ENCODE data around the gene MLEC.

Gene MLEC

GRCh38 chr12:120739031-120739762 lies 52.2 kb downstream of the MLEC start:
- TF ChIP-seq EZH2phosphoT487 (IDR thresholded peaks at IDR 0.05; ENCODE audit: low read length) (no peak), CTCF (IDR thresholded peaks at IDR 0.05; ENCODE audit: low read length) (no peak), EZH2 (optimal IDR thresholded peaks at IDR 0.05; ENCODE audit: low read depth, low read length) (no peak)
- H3K79me2 ChIP-seq (ENCODE audit: low read length) = no peaks in the 10 kb centered on the region
- no peak overlapping the region for H3K27ac ChIP-seq (ENCODE audit: low read length)

GRCh38 chr12:120739821-120740613 lies 53.1 kb downstream of the MLEC start:
- Histone ChIP-seq H3K4me1 (ENCODE audit: low read length) (no peaks in the 10 kb centered on the region), H3K4me2 (ENCODE audit: low read depth, low read length) (no peak overlapping the region), H3K9me2 (replicated peaks; ENCODE audit: insufficient read depth, low read length) (no peaks in the 10 kb centered on the region), H3K9me3 (replicated peaks; ENCODE audit: insufficient read depth, low read length) (no peaks in the 10 kb centered on the region), H3K27ac (ENCODE audit: low read length) (no peak overlapping the region), H3K27me3 (replicated peaks; ENCODE audit: insufficient read depth, low read length) (no peaks in the 10 kb centered on the region), H2AFZ (ENCODE audit: low read length) (no peak overlapping the region), H3K36me3 (replicated peaks; ENCODE audit: insufficient read depth, low read length) (no peaks in the 10 kb centered on the region), H4K20me1 (ENCODE audit: insufficient read depth, low read length) (no peaks in the 10 kb centered on the region), H3F3A (ENCODE audit: insufficient read depth, low read length) (no peaks in the 10 kb centered on the region), H3K79me2 (ENCODE audit: low read length) (no peaks in the 10 kb centered on the region), H3K9ac (ENCODE audit: low read length) (no peak overlapping the region), H3K4me3 (ENCODE audit: low read length) (no peak overlapping the region)
- DNase-seq = no peak
- TF ChIP-seq EZH2phosphoT487 (IDR thresholded peaks at IDR 0.05; ENCODE audit: low read length) = no peak
- no peak for TF ChIP-seq EZH2 (optimal IDR thresholded peaks at IDR 0.05; ENCODE audit: low read depth, low read length)
- no peak for TF ChIP-seq CTCF (IDR thresholded peaks at IDR 0.05; ENCODE audit: low read length)

More at GRCh38 chr12:120739031-120739762, 52.2 kb downstream of the MLEC start:
- no peaks in the 10 kb centered on the region for H3K4me1 ChIP-seq (ENCODE audit: low read length)
- DNase-seq = no peak
- H3K36me3 ChIP-seq (replicated peaks; ENCODE audit: insufficient read depth, low read length) = no peaks in the 10 kb centered on the region
- no peak overlapping the region for H3K4me2 ChIP-seq (ENCODE audit: low read depth, low read length)
- no peaks in the 10 kb centered on the region for H3K27me3 ChIP-seq (replicated peaks; ENCODE audit: insufficient read depth, low read length)
- no peak overlapping the region for H3K9ac ChIP-seq (ENCODE audit: low read length)
- H3K9me3 ChIP-seq (replicated peaks; ENCODE audit: insufficient read depth, low read length) = no peaks in the 10 kb centered on the region
- no peaks in the 10 kb centered on the region for H3F3A ChIP-seq (ENCODE audit: insufficient read depth, low read length)
- H4K20me1 ChIP-seq (ENCODE audit: insufficient read depth, low read length) = no peaks in the 10 kb centered on the region
- H3K9me2 ChIP-seq (replicated peaks; ENCODE audit: insufficient read depth, low read length) = no peaks in the 10 kb centered on the region
- no peak overlapping the region for H3K4me3 ChIP-seq (ENCODE audit: low read length)
- no peak overlapping the region for H2AFZ ChIP-seq (ENCODE audit: low read length)

- no peak for TF ChIP-seq CTCF (IDR thresholded peaks at IDR 0.05; ENCODE audit: low read length)
- Histone ChIP-seq H3K9me2 (replicated peaks; ENCODE audit: insufficient read depth, low read length) (no peaks in the 10 kb centered on the region), H3K4me2 (ENCODE audit: low read depth, low read length) (no peak overlapping the region), H3F3A (ENCODE audit: insufficient read depth, low read length) (no peaks in the 10 kb centered on the region), H2AFZ (ENCODE audit: low read length) (no peak overlapping the region), H3K36me3 (replicated peaks; ENCODE audit: insufficient read depth, low read length) (no peaks in the 10 kb centered on the region), H3K4me1 (ENCODE audit: low read length) (no peaks in the 10 kb centered on the region), H3K4me3 (ENCODE audit: low read length) (no peak overlapping the region), H3K9ac (ENCODE audit: low read length) (no peak overlapping the region), H4K20me1 (ENCODE audit: insufficient read depth, low read length) (no peaks in the 10 kb centered on the region), H3K79me2 (ENCODE audit: low read length) (no peaks in the 10 kb centered on the region), H3K9me3 (replicated peaks; ENCODE audit: insufficient read depth, low read length) (no peaks in the 10 kb centered on the region), H3K27me3 (replicated peaks; ENCODE audit: insufficient read depth, low read length) (no peaks in the 10 kb centered on the region), H3K27ac (ENCODE audit: low read length) (no peak overlapping the region)
- DNase-seq = no peak
Measured at GRCh38 chr12:120740871-120741270, 53.9 kb downstream of the MLEC start.
